ENCODE data around the gene CST5. TPM values are rescaled to one million over a fixed set of nuclear protein-coding genes. Genes with fewer than 3 reads are reported as not detected.

Gene CST5
- total and polyA plus RNA-seq, 4 donors: not detected

- Histone ChIP-seq H3K4me3 (ENCODE audit: low read depth, low read length) (no peak within 1 kb of the TSS), H3K36me3 (ENCODE audit: control insufficient read depth, insufficient read depth, low read length) (no peaks in the 10 kb centered on the region), H3K9me3 (ENCODE audit: control insufficient read depth, insufficient read depth, low read length) (no peaks in the 10 kb centered on the region), H3K27me3 (ENCODE audit: control insufficient read depth, insufficient read depth, low read length) (no peaks in the 10 kb centered on the region), H3K27ac (ENCODE audit: low read depth, low read length) (no peak within 1 kb of the TSS), H3K4me1 (ENCODE audit: control insufficient read depth, insufficient read depth, low read length) (peaks cover 6% of the 10 kb centered on the region)
- DNase-seq (ENCODE audit: low read depth in 4 of 6, low spot score in 6 of 6): no peak
- WGBS (ENCODE audit: insufficient coverage): 33% methylated on average over 4 of the region's 4 CpGs
These were observed 53.0 kb downstream of the CST5 start, which contains the start of gene CST2 for GRCh38 chr20:23826541-23827021. CST2 (minus strand) TSS chr20:23826729; CDS start chr20:23826660, 69 bp downstream.

Other genes with a start within 250 kb of the CST5 start
- gene CST3, start 241.8 kb downstream of the CST5 start, total RNA-seq: 100 to 1,000 TPM; 465 to 571 TPM
- 1,000 to 10,000 TPM; 2,050 to 2,096 TPM for gene CST3, start 241.8 kb downstream of the CST5 start, polyA plus RNA-seq (ENCODE audit: insufficient read length in 2 of 2)
- gene CST4, start 190.7 kb downstream of the CST5 start, total RNA-seq: not detected
- not detected for gene CST4, start 190.7 kb downstream of the CST5 start, polyA plus RNA-seq (ENCODE audit: insufficient read length in 2 of 2)
- 1 to 10 TPM in 1 of 2 donors, not detected in 1; 2.1 TPM for gene CST1, start 128.8 kb downstream of the CST5 start, total RNA-seq
- gene CST1, start 128.8 kb downstream of the CST5 start, polyA plus RNA-seq (ENCODE audit: insufficient read length in 2 of 2): not detected
- gene CST2, start 53.0 kb downstream of the CST5 start, total RNA-seq: not detected
- gene CST2, start 53.0 kb downstream of the CST5 start, polyA plus RNA-seq (ENCODE audit: insufficient read length in 2 of 2): not detected
- gene GGTLC1, start 109.0 kb upstream of the CST5 start, total RNA-seq: not detected
- not detected for gene GGTLC1, start 109.0 kb upstream of the CST5 start, polyA plus RNA-seq (ENCODE audit: insufficient read length in 2 of 2)

All from spinal cord (tissue), 10 donors.